WTC11 (cell line): ENCODE data around the gene ITM2C.

Experiments used
- CTCF ChIP-seq: fragments of 200-600 bp; IDR thresholded peaks from 2 replicates; pipeline ENCODE4 v1.8.0; 2022; ENCODE audit warnings: antibody characterized with exemption
- KAT7 ChIP-seq: sonication (generic); formaldehyde crosslinking; IDR thresholded peaks from 2 replicates; pipeline ENCODE4 v1.8.1; 2023; ENCODE audit warnings: missing genetic modification reagents, mild to moderate bottlenecking, borderline replicate concordance
- ZNF317 ChIP-seq: sonication (generic); formaldehyde crosslinking; IDR thresholded peaks from 2 replicates; pipeline ENCODE4 v1.8.1; 2023; ENCODE audit warnings: low read depth, mild to moderate bottlenecking, moderate library complexity, missing genetic modification reagents, borderline replicate concordance
- ZNF416 ChIP-seq: fragments of 250-450 bp; sonication (Bioruptor Pico); IDR thresholded peaks from 2 replicates; pipeline ENCODE4 v1.9.0; 2021; ENCODE audit warnings: mild to moderate bottlenecking, inconsistent platforms
- TF ChIP-seq, protein P1 (sequence below): sonication (generic); formaldehyde crosslinking; conservative IDR thresholded peaks from 2 replicates; pipeline ENCODE4 v1.8.1; 2022; ENCODE audit warnings: mild to moderate bottlenecking, missing genetic modification reagents
- TF ChIP-seq, protein P2 (sequence below): sonication (generic); formaldehyde crosslinking; IDR thresholded peaks from 2 replicates; pipeline ENCODE4 v1.8.1; 2023; ENCODE audit warnings: mild to moderate bottlenecking, missing genetic modification reagents, moderate library complexity
- TF ChIP-seq, protein P3 (sequence below): sonication (generic); formaldehyde crosslinking; IDR thresholded peaks from 2 replicates; pipeline ENCODE4 v1.8.1; 2022; ENCODE audit warnings: mild to moderate bottlenecking, moderate library complexity, missing genetic modification reagents

GRCh38 chr2:230922951-230923717, 58.4 kb downstream of the ITM2C start:
- TF ChIP-seq KAT7 (CRISPR knock-in tag) (no peak), CTCF (no peak), ZNF416 (CRISPR knock-in tag) (no peak), ZNF317 (CRISPR knock-in tag) (no peak)
- TF ChIP-seq, protein P1, sequence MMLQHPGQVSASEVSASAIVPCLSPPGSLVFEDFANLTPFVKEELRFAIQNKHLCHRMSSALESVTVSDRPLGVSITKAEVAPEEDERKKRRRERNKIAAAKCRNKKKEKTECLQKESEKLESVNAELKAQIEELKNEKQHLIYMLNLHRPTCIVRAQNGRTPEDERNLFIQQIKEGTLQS (CRISPR knock-in tag): no peak
- TF ChIP-seq, protein P2, sequence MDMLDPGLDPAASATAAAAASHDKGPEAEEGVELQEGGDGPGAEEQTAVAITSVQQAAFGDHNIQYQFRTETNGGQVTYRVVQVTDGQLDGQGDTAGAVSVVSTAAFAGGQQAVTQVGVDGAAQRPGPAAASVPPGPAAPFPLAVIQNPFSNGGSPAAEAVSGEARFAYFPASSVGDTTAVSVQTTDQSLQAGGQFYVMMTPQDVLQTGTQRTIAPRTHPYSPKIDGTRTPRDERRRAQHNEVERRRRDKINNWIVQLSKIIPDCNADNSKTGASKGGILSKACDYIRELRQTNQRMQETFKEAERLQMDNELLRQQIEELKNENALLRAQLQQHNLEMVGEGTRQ (CRISPR knock-in tag): no peak
- TF ChIP-seq, protein P3, sequence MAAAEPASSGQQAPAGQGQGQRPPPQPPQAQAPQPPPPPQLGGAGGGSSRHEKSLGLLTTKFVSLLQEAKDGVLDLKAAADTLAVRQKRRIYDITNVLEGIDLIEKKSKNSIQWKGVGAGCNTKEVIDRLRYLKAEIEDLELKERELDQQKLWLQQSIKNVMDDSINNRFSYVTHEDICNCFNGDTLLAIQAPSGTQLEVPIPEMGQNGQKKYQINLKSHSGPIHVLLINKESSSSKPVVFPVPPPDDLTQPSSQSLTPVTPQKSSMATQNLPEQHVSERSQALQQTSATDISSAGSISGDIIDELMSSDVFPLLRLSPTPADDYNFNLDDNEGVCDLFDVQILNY (CRISPR knock-in tag): no peak
